OCI-LY3 (cell line): Measurements from ENCODE around the gene TMEM255B.
"Not testable (repeated sequence)": the region's sequence is repeated elsewhere in the genome, so short reads cannot be mapped to it uniquely, and the experiment has no call there.

Source experiments
- H2AFZ ChIP-seq: fragments of 200-600, 300-600 bp; shearing (Covaris generic); 2 replicates; pipeline ENCODE4 v1.6.0; 2014; ENCODE audit warnings: antibody characterized with exemption, low read depth, low read length
- H3K27ac ChIP-seq: fragments of 200-600, 300-600 bp; sonication (generic); 2 replicates; pipeline ENCODE4 v1.5.1; 2014; ENCODE audit warnings: mild to moderate bottlenecking, low read length, moderate library complexity, mixed read lengths
- H3K27me3 ChIP-seq: fragments of 200-600, 300-600 bp; sonication (generic); 2 replicates; pipeline ENCODE4 v1.6.1; 2014; ENCODE audit warnings: low read depth, low read length, mixed read lengths
- H3K36me3 ChIP-seq: fragments of 200-600, 300-600 bp; sonication (generic); replicated peaks from 2 replicates; pipeline ENCODE3; 2014; ENCODE audit warnings: low read depth, low read length, mixed read lengths
- H3K4me1 ChIP-seq: fragments of 300-600, 200-600 bp; sonication (generic); 2 replicates; pipeline ENCODE4 v1.6.1; 2014; ENCODE audit warnings: low read length, mixed read lengths
- H3K4me2 ChIP-seq: fragments of 200-600, 300-600 bp; sonication (generic); 2 replicates; pipeline ENCODE4 v1.6.1; 2014; ENCODE audit warnings: low read length, mixed read lengths
- H3K4me3 ChIP-seq: fragments of 300-600, 200-600 bp; sonication (generic); 2 replicates; pipeline ENCODE4 v1.5.1; 2014; ENCODE audit warnings: antibody characterized with exemption, mild to moderate bottlenecking, low read length, moderate library complexity
- H3K79me2 ChIP-seq: fragments of 300-600, 200-600 bp; shearing (Covaris generic); 2 replicates; pipeline ENCODE4 v1.6.1; 2014; ENCODE audit warnings: mild to moderate bottlenecking, low read length, mixed read lengths
- H3K9ac ChIP-seq: fragments of 300-600, 200-600 bp; shearing (Covaris generic); 2 replicates; pipeline ENCODE4 v1.6.0; 2014; ENCODE audit warnings: mild to moderate bottlenecking, low read length, moderate library complexity
- H3K9me3 ChIP-seq: fragments of 200-600, 300-600 bp; shearing (Covaris generic); 2 replicates; pipeline ENCODE4 v1.6.1; 2014; ENCODE audit warnings: low read length, mixed read lengths; ENCODE audit not compliant: insufficient read depth
- H4K20me1 ChIP-seq: fragments of 200-600, 300-600 bp; sonication (generic); 2 replicates; pipeline ENCODE4 v1.6.1; 2016; ENCODE audit warnings: low read length, mixed read lengths; ENCODE audit not compliant: insufficient read depth
- EZH2phosphoT487 ChIP-seq: fragments of 200-600 bp; shearing (Covaris generic); IDR thresholded peaks from 2 replicates; pipeline ENCODE4 v1.6.1; 2018; ENCODE audit warnings: antibody characterized with exemption, mixed run types, low read depth
- TF ChIP-seq, protein P1 (sequence below): fragments of 200-600, 300-600 bp; sonication (generic); IDR thresholded peaks from 2 replicates; pipeline ENCODE4 v1.5.1; 2014; ENCODE audit warnings: antibody characterized with exemption, low read length, low read depth

TMEM255B gene

DNA sequence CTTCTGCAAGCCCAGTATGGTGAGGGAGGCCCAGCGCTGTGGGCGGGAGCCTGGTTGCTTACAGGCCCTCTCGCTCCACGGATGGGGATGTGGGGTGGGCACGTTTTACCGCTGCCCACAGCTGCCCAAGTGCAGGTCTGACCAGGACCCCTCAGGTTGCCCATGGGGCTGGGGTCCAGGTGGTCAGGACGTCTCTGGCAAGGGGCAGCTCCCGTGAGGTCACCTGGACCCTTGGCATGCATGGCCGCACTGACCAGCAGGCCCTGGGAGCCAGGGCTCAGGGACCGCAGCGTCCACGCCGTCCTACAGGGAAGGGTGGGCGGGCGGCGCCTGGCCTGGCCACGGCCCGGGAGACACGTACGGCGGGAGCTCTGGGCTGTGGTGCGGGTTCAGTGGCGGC lies 72.0 kb downstream of the TMEM255B start:
- no peak overlapping the region for H3K9ac ChIP-seq
- H3K27ac ChIP-seq: no peak overlapping the region
- H3K4me3 ChIP-seq: no peak overlapping the region
- H3K27me3 ChIP-seq: no peaks in the 10 kb centered on the region
- peaks cover 17% of the 10 kb centered on the region for H3K36me3 ChIP-seq
- no peak overlapping the region for H2AFZ ChIP-seq
- peaks cover 15% of the 10 kb centered on the region for H4K20me1 ChIP-seq
- TF ChIP-seq, protein P1, sequence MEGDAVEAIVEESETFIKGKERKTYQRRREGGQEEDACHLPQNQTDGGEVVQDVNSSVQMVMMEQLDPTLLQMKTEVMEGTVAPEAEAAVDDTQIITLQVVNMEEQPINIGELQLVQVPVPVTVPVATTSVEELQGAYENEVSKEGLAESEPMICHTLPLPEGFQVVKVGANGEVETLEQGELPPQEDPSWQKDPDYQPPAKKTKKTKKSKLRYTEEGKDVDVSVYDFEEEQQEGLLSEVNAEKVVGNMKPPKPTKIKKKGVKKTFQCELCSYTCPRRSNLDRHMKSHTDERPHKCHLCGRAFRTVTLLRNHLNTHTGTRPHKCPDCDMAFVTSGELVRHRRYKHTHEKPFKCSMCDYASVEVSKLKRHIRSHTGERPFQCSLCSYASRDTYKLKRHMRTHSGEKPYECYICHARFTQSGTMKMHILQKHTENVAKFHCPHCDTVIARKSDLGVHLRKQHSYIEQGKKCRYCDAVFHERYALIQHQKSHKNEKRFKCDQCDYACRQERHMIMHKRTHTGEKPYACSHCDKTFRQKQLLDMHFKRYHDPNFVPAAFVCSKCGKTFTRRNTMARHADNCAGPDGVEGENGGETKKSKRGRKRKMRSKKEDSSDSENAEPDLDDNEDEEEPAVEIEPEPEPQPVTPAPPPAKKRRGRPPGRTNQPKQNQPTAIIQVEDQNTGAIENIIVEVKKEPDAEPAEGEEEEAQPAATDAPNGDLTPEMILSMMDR: no peak
- TF ChIP-seq EZH2phosphoT487: no peak
- no peaks in the 10 kb centered on the region for H3K79me2 ChIP-seq
- no peaks in the 10 kb centered on the region for H3K9me3 ChIP-seq
- peaks cover 5% of the 10 kb centered on the region for H3K4me1 ChIP-seq
- H3K4me2 ChIP-seq: no peak overlapping the region

GRCh38 chr13:113832205-113832604 lies 73.2 kb downstream of the TMEM255B start:
- Histone ChIP-seq H3K4me3 (no peak overlapping the region), H3K36me3 (peaks cover 13% of the 10 kb centered on the region), H3K9ac (no peak overlapping the region), H3K27ac (no peak overlapping the region), H3K79me2 (no peaks in the 10 kb centered on the region), H2AFZ (no peak overlapping the region), H4K20me1 (peaks cover 15% of the 10 kb centered on the region), H3K4me2 (no peak overlapping the region), H3K4me1 (peaks cover 10% of the 10 kb centered on the region), H3K9me3 (no peaks in the 10 kb centered on the region), H3K27me3 (no peaks in the 10 kb centered on the region)
- TF ChIP-seq, protein P1: no peak
- no peak for TF ChIP-seq EZH2phosphoT487

DNA sequence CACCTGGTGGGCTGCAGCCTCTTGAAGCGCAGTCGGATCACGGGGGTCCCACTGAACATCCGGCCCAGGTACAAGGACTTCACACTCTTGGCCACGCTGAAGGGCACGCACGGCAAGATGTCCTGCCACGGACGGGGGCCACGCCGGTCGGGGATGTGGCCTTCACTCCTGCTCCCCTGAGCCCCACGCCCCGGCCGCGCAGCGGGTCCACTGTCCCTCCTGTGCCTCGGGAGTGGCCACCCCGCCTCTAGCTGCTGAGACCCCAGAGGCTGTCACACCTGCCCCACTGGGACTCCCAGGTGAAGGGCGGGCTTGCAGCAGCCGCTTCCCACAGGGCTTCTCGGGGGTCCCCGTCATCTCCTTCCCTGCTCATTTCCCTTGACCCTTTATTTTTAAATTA lies 73.6 kb downstream of the TMEM255B start:
- Histone ChIP-seq H3K4me3 (no peak overlapping the region), H3K27ac (no peak overlapping the region), H3K4me2 (no peak overlapping the region), H3K36me3 (peaks cover 8% of the 10 kb centered on the region), H3K27me3 (no peaks in the 10 kb centered on the region), H3K9me3 (no peaks in the 10 kb centered on the region), H3K4me1 (peaks cover 14% of the 10 kb centered on the region), H3K79me2 (no peaks in the 10 kb centered on the region), H3K9ac (no peak overlapping the region), H2AFZ (no peak overlapping the region), H4K20me1 (peaks cover 15% of the 10 kb centered on the region)
- TF ChIP-seq EZH2phosphoT487: no peak
- TF ChIP-seq, protein P1: no peak

DNA sequence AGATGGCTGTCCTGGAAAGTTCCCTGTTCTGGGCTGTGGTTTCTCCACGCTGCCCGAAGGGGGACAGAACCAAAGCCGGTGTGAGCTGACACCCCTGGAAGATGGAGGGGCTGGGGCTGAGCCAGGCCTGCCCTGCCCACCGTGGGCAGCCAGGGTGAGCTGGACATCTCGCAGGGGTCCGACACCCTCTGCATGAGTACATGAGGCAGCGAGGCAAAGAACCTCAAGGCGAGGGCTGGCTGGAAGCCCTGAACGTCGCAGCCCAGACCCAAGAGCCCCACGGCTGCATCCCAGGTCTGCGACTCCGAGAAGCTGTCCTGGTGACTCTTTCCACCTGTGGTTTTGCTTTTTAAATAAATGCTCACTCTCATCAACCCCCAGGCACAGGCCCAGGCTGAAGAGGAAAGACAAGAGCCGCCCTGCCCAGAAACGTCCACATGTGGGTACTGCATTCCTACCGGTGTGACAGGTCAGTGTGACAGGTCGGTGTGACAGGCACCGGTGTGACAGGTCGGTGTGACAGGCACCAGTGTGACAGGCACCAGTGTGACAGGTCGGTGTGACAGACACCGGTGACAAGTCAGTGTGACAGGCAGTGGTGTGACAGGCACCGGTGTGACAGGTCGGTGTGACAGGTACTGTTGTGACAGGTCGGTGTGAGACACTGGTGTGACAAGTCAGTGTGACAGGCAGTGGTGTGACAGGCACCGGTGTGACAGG lies 74.2 kb downstream of the TMEM255B start:
- no peaks in the 10 kb centered on the region for H3K9me3 ChIP-seq
- peaks cover 6% of the 10 kb centered on the region for H3K36me3 ChIP-seq
- H3K79me2 ChIP-seq: no peaks in the 10 kb centered on the region
- no peak overlapping the region for H3K4me2 ChIP-seq
- no peak overlapping the region for H3K27ac ChIP-seq
- no peak overlapping the region for H2AFZ ChIP-seq
- H3K4me3 ChIP-seq: no peak overlapping the region
- peaks cover 14% of the 10 kb centered on the region for H3K4me1 ChIP-seq
- TF ChIP-seq, protein P1: no peak
- no peak for TF ChIP-seq EZH2phosphoT487
- no peaks in the 10 kb centered on the region for H3K27me3 ChIP-seq
- H4K20me1 ChIP-seq: peaks cover 15% of the 10 kb centered on the region
- H3K9ac ChIP-seq: no peak overlapping the region

- H3K79me2 ChIP-seq, H3K36me3 ChIP-seq: not testable (repeated sequence)
- peaks cover 15% of the 10 kb centered on the region for H4K20me1 ChIP-seq
These were observed 75.0 kb downstream of the TMEM255B start for GRCh38 chr13:113834006-113834405.

More at GRCh38 chr13:113834006-113834405, 75.0 kb downstream of the TMEM255B start:
- not testable (repeated sequence) for H2AFZ ChIP-seq, H3K27ac ChIP-seq, H3K4me3 ChIP-seq, H3K9me3 ChIP-seq, H3K9ac ChIP-seq, H3K27me3 ChIP-seq, H3K4me2 ChIP-seq
- H3K4me1 ChIP-seq: peaks cover 14% of the 10 kb centered on the region
